Tibial nerve (tissue), 4 donors: ENCODE measurements around the gene ZNRF3. TPM values are rescaled to one million over a fixed set of nuclear protein-coding genes. Genes with fewer than 3 reads are reported as not detected.

Experiments
- DNase-seq, 2 donors: peaks; one replicate each; pipeline ENCODE4 v3.0.0-alpha.2; 2019; ENCODE audit warnings: low spot score in 2 of 2
- H3K27ac ChIP-seq, 4 donors: fragments of 200-600 bp; sonication (generic) in 3 of 4; one replicate each; pipeline ENCODE4 v1.5.1; 2017 to 2019; ENCODE audit warnings: mild to moderate bottlenecking in 1 of 4
- H3K27me3 ChIP-seq, 2 donors: fragments of 200-600 bp; sonication (generic) in 1 of 2; one replicate each; pipeline versions ENCODE4 v1.5.1 to v1.6.0; 2017 to 2019
- H3K36me3 ChIP-seq, 3 donors: fragments of 200-600 bp; sonication (generic); one replicate each; pipeline ENCODE4 v1.5.1; 2018 to 2019
- H3K4me1 ChIP-seq, 4 donors: fragments of 200-600 bp; sonication (generic) in 3 of 4; one replicate each; pipeline ENCODE4 v1.5.1; 2017 to 2019
- H3K4me3 ChIP-seq, 4 donors: fragments of 200-600 bp; sonication (generic) in 3 of 4; one replicate each; pipeline ENCODE4 v1.5.1; 2017 to 2019; ENCODE audit warnings: mild to moderate bottlenecking in 1 of 4, moderate library complexity in 1 of 4
- H3K9me3 ChIP-seq, 4 donors: fragments of 200-600 bp; sonication (generic) in 3 of 4; one replicate each; pipeline ENCODE4 v1.5.1; 2017 to 2019
- EP300 ChIP-seq, 2 donors: sonication (generic); formaldehyde crosslinking; IDR thresholded peaks; one replicate each; pipeline ENCODE4 v1.6.1; 2017; ENCODE audit warnings: antibody characterized with exemption in 2 of 2, mild to moderate bottlenecking in 1 of 2
- POLR2A ChIP-seq, 2 donors: fragments of 450-650 bp; IDR thresholded peaks; one replicate each; pipeline ENCODE4 v1.6.1; 2017; ENCODE audit warnings: antibody characterized with exemption in 2 of 2, mild to moderate bottlenecking in 2 of 2, moderate library complexity in 2 of 2
- WGBS, 2 donors: methylation state at CpG; one replicate each; pipeline ENCODE4 v1.1.5; 2018; 5-methylcytosine and 5-hydroxymethylcytosine counted together
- total RNA-seq, 4 donors: library from RNA; depleted of rRNA; stranded (reverse); fragments of >200 nt; gene quantifications; one replicate each; pipeline ENCODE4 v1.1.0, GENCODE V29; 2016
- TF ChIP-seq, protein P1 (sequence below), 5 experiments: fragments of 200-600 bp in 3 of 5; fragments of 450-650 bp in 2 of 5; sonication (generic) in 3 of 5; IDR thresholded peaks; one replicate each; pipeline ENCODE4 v1.5.1; 2016 to 2019; ENCODE audit warnings: antibody characterized with exemption in 5 of 5, mild to moderate bottlenecking in 3 of 5, moderate library complexity in 2 of 5

The ZNRF3 gene
- total RNA-seq, 4 donors from 2014 or later, result 18.0 to 37.9 (median 23.5) TPM

DNA sequence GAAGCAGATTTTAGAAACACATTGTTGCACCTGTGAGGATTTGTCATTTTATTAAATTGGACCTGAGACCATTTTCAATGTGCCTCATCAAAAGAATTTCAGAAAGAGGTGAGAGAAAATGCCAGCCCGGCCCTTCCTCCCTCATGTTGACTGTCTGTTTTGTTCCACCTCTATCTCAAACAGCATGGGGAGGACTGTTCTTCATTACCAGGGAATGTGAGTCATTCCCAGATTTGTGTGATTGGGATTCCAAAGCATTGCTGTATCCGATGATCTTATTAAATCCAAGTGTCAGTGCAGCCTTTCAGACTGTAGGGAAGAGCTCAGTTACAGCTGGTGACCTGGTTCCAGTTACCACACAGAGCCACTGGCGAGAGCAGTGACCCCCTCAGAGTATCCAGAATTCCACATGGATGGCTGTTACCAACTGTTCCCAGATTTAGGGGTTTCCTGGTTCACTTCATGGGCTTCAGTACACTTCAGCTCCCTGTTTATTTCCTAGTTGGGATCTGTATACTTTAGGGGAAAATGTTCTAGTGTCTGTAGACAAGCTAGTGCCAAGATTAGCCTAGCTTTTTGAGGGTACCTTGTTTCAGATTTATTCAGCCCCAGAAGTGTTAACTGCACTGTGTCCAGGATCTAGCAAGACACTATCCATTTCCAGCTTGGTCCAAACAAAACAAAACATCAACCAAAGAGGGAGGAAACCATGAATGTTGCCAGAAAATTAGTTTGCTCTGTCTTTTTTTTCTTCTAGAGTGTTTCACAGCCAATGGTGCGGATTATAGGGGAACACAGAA is 210.3 kb downstream of the ZNRF3 start:
- peak in 1 of 2 donors; percentile 36 for DNase-seq
- no peaks in the 10 kb centered on the region for H3K27me3 ChIP-seq
- TF ChIP-seq POLR2A (IDR thresholded peaks at IDR 0.05), result no peak
- TF ChIP-seq EP300 (IDR thresholded peaks at IDR 0.05), result peak in 1 of 2 donors; percentile 49
- TF ChIP-seq, protein P1, sequence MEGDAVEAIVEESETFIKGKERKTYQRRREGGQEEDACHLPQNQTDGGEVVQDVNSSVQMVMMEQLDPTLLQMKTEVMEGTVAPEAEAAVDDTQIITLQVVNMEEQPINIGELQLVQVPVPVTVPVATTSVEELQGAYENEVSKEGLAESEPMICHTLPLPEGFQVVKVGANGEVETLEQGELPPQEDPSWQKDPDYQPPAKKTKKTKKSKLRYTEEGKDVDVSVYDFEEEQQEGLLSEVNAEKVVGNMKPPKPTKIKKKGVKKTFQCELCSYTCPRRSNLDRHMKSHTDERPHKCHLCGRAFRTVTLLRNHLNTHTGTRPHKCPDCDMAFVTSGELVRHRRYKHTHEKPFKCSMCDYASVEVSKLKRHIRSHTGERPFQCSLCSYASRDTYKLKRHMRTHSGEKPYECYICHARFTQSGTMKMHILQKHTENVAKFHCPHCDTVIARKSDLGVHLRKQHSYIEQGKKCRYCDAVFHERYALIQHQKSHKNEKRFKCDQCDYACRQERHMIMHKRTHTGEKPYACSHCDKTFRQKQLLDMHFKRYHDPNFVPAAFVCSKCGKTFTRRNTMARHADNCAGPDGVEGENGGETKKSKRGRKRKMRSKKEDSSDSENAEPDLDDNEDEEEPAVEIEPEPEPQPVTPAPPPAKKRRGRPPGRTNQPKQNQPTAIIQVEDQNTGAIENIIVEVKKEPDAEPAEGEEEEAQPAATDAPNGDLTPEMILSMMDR (IDR thresholded peaks at IDR 0.05), result no peak
- peaks cover 0 to 8% (median 0%) of the 10 kb centered on the region in 3 donors for H3K36me3 ChIP-seq
- H3K27ac ChIP-seq, result peak overlapping the region in 3 of 4 donors; percentile 26 to 53 (median 36)
- H3K4me3 ChIP-seq, result no peak overlapping the region
- peaks cover 0 to 22% (median 2%) of the 10 kb centered on the region in 4 donors for H3K4me1 ChIP-seq
- no peaks in the 10 kb centered on the region for H3K9me3 ChIP-seq
- WGBS, 2 donors, result 45 to 53% methylated on average over 4 of the region's 4 CpGs

DNA sequence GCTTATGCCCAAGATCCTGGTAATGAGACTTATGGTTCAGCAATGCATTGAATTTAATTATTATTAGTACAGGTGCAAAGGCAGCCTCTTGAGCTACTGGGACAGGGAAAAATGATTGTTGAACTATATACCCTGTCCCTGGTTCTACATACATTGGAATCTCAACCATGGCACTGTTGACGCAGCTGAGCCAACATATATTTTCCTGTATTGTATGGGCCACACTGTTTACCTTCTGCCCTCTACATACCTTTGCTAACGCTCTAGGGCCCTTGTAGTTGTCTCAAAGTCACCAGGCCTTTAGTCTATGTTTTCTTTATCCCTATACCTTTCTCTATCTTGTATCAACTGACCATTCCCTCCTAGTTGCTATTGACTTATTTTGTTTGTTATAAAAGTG is 212.1 kb downstream of the ZNRF3 start:
- 76 to 95% methylated on average over 2 of the region's 2 CpGs for WGBS, 2 donors
- Histone ChIP-seq H3K9me3 (no peaks in the 10 kb centered on the region), H3K4me3 (no peak overlapping the region), H3K27ac (no peak overlapping the region), H3K4me1 (peaks cover 0 to 22% (median 2%) of the 10 kb centered on the region in 4 donors), H3K27me3 (no peaks in the 10 kb centered on the region), H3K36me3 (peaks cover 0 to 20% (median 0%) of the 10 kb centered on the region in 3 donors)
- TF ChIP-seq POLR2A (IDR thresholded peaks at IDR 0.05), result no peak
- DNase-seq, result no peak

DNA sequence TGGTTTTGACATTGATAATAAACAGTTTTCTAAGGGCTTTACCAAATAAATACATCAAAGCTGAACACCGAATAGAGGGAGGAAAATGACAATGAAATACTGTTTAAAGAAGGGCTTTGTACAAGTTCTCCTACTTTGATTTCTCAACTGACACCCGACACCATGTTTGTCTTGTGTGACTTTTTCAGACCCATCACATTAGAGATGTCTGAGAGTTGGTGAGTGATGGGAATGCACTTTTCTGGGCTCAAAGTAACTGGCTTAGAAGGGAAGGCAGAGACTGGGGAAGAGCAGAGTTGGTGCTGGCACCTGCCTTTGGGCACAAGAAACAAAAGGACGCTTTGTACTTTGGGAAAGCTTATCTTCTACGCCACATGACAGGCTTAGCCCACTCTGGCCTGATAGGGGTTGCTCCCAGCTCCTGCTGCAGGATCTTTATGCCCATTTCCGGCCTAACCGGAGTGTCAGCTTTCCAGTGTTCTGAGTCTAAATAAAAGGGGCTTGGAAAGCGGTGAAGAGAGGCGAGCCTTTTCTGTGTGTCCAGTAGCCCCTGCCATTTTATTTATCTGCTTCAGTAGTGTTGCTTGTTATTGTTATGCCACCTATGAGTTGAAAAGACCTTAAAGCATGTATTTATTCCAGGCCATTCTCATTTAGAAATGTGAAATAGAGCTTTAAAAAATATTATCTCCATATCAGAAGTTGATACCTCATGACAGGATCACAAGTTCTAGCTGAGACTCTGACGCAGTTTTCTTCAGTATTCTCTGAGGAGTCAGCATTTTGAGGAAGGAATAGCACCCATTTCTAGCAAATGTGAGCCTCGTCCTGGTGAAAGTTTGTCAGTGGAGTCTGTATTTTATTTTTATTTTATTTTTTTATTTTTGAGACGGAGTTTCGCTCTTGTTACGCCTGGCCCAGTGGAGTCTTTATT is 213.6 kb downstream of the ZNRF3 start:
- no peak overlapping the region for H3K4me3 ChIP-seq
- 70 to 71% methylated on average over 13 of the region's 13 CpGs for WGBS, 2 donors
- H3K9me3 ChIP-seq, result no peaks in the 10 kb centered on the region
- peaks cover 0 to 22% (median 2%) of the 10 kb centered on the region in 4 donors for H3K4me1 ChIP-seq
- no peak for DNase-seq
- no peak overlapping the region for H3K27ac ChIP-seq
- TF ChIP-seq, protein P1 (IDR thresholded peaks at IDR 0.05), result no peak
- no peak for TF ChIP-seq POLR2A (IDR thresholded peaks at IDR 0.05)
- no peak for TF ChIP-seq EP300 (IDR thresholded peaks at IDR 0.05)
- H3K27me3 ChIP-seq, result no peaks in the 10 kb centered on the region
- peaks cover 0 to 22% (median 0%) of the 10 kb centered on the region in 3 donors for H3K36me3 ChIP-seq

DNA sequence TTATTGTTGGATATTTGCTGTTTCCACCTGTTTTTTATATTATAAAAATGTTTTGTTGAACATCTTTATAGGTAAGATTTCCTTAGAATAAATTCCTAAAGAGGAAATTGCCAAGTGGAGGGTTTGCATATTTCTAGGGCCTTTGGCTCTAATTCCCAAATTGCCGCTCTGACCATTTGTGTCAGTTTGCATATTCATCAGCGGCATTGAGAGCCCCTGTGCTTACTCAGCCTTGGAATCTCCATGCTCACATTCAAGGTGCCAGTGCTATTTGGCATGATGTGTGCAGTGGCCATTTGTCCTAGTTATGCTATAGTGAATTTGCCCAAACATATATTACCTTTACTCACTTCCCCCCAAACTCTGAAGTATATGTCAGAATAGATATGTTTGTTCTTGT is 214.9 kb downstream of the ZNRF3 start:
- TF ChIP-seq EP300 (IDR thresholded peaks at IDR 0.05) (no peak), POLR2A (IDR thresholded peaks at IDR 0.05) (no peak)
- TF ChIP-seq, protein P1 (IDR thresholded peaks at IDR 0.05), result no peak
- H3K27me3 ChIP-seq, result no peaks in the 10 kb centered on the region
- 98% methylated on average over 2 of the region's 2 CpGs for WGBS, 2 donors
- H3K9me3 ChIP-seq, result no peaks in the 10 kb centered on the region
- H3K4me1 ChIP-seq, result peaks cover 0 to 11% (median 2%) of the 10 kb centered on the region in 4 donors
- no peak for DNase-seq
- H3K36me3 ChIP-seq, result peaks cover 0 to 27% (median 0%) of the 10 kb centered on the region in 3 donors
- no peak overlapping the region for H3K27ac ChIP-seq
- no peak overlapping the region for H3K4me3 ChIP-seq

DNA sequence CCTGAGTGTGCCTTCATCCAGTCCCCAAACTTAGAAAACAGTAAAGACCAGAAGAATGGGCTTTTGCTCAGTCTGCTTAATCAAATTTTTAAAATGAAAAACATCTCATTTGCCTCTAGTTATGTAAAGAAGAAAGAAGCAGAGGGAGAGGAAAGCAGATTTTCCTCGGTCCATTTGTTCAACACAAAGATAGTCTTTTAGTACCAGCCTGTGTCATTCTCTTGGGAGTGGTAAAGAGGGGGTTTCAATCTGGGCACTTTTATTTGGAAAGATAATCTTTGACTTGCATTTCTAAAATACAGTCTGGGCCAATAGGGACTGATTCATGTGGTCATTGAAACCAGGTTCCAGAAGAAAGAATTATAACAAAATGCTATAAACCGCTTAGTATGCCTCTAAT is 218.9 kb downstream of the ZNRF3 start:
- no peaks in the 10 kb centered on the region for H3K27me3 ChIP-seq
- H3K27ac ChIP-seq, result no peak overlapping the region
- no peak for DNase-seq
- TF ChIP-seq, protein P1 (IDR thresholded peaks at IDR 0.05), result no peak
- TF ChIP-seq POLR2A (IDR thresholded peaks at IDR 0.05) (no peak), EP300 (IDR thresholded peaks at IDR 0.05) (no peak)
- no peaks in the 10 kb centered on the region for H3K4me1 ChIP-seq
- no peak overlapping the region for H3K4me3 ChIP-seq
- no peaks in the 10 kb centered on the region for H3K9me3 ChIP-seq
- H3K36me3 ChIP-seq, result peaks cover 0 to 20% (median 0%) of the 10 kb centered on the region in 3 donors
- 78 to 83% methylated on average over 2 of the region's 2 CpGs for WGBS, 2 donors
